ENCODE data around the gene SMOC1.

Gene SMOC1

DNA sequence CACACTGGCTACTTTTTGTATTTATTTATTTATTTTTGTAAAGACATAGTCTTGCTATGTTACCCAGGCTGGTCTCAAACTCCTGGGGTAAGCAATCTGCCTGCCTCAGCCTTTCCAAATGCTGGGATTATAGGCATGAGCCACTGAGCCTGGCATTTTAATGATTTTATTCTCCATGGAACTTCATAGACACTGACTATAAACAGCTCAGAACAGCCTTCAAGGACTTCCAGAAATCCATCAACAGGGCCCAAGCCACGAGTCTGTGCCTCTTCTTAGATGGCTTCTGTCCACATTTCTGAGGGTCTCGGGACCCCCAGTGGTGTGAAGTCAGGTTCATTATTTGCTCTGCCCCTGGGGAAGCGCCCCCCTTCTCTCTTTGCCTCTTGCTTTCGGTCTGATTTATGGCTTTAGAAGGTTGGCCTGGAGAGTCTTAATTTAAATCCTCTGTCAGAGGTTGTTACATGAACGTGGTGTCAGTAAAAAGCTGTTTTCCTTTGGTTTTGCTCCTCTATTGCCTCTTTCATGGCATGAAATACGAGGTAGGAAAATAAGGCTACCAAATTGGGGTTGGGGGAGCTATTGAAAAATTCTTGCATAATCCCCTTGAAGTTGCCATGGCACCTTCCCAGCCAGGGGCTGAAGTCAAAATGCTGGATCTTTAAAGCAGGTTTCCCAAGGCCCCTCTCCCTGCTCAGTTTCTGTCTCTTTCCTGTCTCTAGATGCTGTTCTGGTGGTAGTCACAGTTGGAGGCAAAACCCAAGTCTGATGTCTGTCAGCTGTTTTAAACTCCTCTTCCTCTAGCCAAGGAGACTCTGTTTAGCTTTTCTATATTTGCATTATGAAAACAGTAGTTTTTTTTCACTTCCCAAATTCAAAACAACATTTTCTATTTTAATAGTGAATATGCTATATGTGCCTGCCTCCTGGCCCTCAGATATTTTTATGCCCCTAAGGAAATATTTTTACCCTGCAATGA lies 129.4 kb downstream of the SMOC1 start:
- no peak overlapping the region for H3K4me3 ChIP-seq (ENCODE audit: low read depth, low read length)
- TF ChIP-seq, protein P1, sequence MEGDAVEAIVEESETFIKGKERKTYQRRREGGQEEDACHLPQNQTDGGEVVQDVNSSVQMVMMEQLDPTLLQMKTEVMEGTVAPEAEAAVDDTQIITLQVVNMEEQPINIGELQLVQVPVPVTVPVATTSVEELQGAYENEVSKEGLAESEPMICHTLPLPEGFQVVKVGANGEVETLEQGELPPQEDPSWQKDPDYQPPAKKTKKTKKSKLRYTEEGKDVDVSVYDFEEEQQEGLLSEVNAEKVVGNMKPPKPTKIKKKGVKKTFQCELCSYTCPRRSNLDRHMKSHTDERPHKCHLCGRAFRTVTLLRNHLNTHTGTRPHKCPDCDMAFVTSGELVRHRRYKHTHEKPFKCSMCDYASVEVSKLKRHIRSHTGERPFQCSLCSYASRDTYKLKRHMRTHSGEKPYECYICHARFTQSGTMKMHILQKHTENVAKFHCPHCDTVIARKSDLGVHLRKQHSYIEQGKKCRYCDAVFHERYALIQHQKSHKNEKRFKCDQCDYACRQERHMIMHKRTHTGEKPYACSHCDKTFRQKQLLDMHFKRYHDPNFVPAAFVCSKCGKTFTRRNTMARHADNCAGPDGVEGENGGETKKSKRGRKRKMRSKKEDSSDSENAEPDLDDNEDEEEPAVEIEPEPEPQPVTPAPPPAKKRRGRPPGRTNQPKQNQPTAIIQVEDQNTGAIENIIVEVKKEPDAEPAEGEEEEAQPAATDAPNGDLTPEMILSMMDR (IDR thresholded peaks at IDR 0.05; ENCODE audit: low read depth, low read length, missing control alignments) = no peak
- DNase-seq (ENCODE audit: low read depth) = peak; percentile 33

DNA sequence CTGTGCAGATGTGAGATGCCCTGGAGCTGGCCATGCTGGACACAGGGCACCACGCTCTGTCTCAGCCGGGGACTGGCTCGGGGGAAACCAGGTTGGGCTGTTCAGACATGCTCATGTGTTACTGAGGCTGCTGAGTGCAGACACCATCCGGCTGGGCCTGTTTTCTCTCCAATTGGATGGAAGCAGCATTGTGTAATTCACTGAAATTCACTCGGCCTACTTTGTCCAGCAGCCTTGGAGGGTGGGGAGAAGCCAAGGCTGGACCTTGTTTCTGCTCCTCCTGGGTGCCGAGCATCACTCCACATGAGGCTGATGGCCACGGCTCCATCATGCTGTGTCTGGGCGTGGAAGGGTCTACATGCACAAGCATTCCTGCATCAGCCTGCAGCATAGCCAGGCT lies 130.7 kb downstream of the SMOC1 start:
- TF ChIP-seq, protein P1 (IDR thresholded peaks at IDR 0.05; ENCODE audit: low read depth, low read length, missing control alignments) = no peak
- no peak overlapping the region for H3K4me3 ChIP-seq (ENCODE audit: low read depth, low read length)
- DNase-seq (ENCODE audit: low read depth) = no peak

DNA sequence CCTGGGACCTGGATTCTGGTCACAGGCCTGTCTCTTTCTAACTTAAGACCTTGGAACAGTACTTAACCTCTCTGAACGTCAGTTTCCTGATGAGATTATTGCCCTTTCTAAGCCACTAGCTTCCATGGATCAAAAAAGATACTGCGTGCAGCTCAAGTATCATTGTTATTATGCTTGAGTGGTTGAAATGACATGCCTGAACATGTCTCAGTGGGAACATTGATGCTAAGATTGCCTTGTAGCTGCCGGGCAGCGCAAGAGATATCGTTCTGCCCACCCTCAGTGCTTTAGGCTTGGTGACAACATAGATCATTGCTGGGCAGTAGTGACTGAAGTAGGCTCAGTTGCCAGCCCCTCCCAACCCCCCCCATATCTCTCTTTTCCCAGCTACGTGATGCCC lies 131.9 kb downstream of the SMOC1 start:
- no peak overlapping the region for H3K4me3 ChIP-seq (ENCODE audit: low read depth, low read length)
- DNase-seq (ENCODE audit: low read depth) = no peak
- TF ChIP-seq, protein P1 (IDR thresholded peaks at IDR 0.05; ENCODE audit: low read depth, low read length, missing control alignments) = no peak

DNA sequence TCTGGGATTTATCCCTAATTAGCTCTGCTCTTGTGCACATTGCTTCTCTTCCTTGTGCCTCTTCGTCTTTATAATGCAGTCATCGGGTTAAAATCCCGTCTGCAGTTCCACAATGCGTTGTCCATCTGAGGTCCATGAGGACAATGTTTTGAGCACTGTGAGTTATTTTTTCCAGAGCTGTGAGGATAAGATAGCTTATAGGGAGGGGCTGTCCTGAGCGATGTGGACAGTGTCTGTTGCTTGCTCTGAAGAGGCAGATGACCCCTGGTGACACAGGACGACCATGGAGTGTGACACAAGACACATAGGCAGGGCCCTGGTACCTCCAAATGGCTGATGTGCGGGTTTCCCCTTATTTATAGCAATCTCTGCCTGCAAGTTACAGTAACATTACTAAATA lies 132.5 kb downstream of the SMOC1 start:
- no peak overlapping the region for H3K4me3 ChIP-seq (ENCODE audit: low read depth, low read length)
- TF ChIP-seq, protein P1 (IDR thresholded peaks at IDR 0.05; ENCODE audit: low read depth, low read length, missing control alignments) = no peak
- no peak for DNase-seq (ENCODE audit: low read depth)

DNA sequence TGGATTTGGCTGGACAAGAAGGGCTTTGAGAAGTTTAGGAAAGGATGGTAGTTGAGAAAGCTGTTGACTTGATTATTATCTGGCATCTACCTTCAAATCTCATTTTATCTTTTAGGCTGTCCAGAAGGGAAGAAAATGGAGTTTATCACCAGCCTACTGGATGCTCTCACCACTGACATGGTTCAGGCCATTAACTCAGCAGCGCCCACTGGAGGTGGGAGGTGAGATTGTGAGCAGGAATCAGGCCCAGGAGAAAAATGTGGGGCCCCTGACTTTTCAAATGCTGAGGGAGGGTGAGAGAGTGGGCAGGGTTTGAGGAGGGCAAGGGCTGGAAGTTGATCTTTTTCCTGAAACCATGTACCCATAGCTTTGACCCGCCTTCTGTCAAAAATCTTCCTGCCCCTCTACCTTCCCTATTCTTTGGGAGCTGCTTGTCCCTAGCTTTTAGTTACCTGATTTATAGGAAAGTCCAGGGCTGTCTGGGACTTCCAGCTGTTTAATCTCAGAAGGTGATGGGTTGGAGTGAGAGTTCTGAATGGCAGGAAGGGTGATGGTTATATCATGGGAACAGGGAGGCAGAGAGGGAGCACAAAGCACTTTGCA lies 134.2 kb downstream of the SMOC1 start:
- DNase-seq (ENCODE audit: low read depth) = no peak
- TF ChIP-seq, protein P1 (IDR thresholded peaks at IDR 0.05; ENCODE audit: low read depth, low read length, missing control alignments) = peak; percentile 90
- H3K4me3 ChIP-seq (ENCODE audit: low read depth, low read length) = no peak overlapping the region

DNA sequence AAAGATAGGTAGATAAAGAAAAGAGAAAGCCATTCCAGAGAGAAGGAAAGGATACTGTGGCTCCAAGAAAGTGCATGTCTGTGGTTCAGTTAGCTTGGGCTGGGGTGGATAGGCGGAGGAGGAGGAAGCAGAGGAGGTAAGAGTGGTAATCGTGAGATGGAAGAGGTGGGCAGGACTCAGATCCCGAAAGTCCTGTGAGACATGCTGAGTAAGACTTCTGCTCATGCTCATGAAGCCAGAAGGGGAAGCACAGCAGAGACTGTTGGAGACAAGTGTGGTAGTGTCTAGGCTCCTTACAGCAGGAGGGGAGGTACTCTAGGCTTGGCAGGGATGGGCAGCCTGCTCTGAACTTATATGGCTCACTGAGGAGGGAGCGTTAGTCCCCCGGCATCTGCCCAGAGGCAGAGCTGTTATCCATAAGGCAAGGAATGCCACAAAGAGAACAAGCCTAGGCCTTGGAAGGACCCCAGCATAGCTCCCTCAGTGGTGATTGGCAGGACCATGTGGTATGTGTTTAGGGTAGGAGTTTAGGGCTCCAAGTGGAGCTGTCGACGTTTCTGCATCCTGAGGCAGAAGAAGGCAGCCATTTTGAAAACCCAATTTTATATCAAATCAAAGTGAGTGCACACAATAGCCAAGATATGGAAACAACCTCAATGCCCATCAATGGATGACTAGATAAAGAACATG lies 135.3 kb downstream of the SMOC1 start:
- no peak for DNase-seq (ENCODE audit: low read depth)
- TF ChIP-seq, protein P1 (IDR thresholded peaks at IDR 0.05; ENCODE audit: low read depth, low read length, missing control alignments) = no peak
- H3K4me3 ChIP-seq (ENCODE audit: low read depth, low read length) = no peak overlapping the region

Measured in GM12864 (cell line).